Measurements from ENCODE around the gene ZNF256.

- TF ChIP-seq, protein P1, sequence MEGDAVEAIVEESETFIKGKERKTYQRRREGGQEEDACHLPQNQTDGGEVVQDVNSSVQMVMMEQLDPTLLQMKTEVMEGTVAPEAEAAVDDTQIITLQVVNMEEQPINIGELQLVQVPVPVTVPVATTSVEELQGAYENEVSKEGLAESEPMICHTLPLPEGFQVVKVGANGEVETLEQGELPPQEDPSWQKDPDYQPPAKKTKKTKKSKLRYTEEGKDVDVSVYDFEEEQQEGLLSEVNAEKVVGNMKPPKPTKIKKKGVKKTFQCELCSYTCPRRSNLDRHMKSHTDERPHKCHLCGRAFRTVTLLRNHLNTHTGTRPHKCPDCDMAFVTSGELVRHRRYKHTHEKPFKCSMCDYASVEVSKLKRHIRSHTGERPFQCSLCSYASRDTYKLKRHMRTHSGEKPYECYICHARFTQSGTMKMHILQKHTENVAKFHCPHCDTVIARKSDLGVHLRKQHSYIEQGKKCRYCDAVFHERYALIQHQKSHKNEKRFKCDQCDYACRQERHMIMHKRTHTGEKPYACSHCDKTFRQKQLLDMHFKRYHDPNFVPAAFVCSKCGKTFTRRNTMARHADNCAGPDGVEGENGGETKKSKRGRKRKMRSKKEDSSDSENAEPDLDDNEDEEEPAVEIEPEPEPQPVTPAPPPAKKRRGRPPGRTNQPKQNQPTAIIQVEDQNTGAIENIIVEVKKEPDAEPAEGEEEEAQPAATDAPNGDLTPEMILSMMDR (IDR thresholded peaks at IDR 0.05), result no peak
- no peak for TF ChIP-seq POLR2A (IDR thresholded peaks at IDR 0.05)
These were observed 17.3 kb upstream of the ZNF256 start for GRCh38 chr19:57964761-57965160.

Data from tibial nerve (tissue), 3 donors.